Measurements from ENCODE around the gene PHEX.

PHEX gene

DNA sequence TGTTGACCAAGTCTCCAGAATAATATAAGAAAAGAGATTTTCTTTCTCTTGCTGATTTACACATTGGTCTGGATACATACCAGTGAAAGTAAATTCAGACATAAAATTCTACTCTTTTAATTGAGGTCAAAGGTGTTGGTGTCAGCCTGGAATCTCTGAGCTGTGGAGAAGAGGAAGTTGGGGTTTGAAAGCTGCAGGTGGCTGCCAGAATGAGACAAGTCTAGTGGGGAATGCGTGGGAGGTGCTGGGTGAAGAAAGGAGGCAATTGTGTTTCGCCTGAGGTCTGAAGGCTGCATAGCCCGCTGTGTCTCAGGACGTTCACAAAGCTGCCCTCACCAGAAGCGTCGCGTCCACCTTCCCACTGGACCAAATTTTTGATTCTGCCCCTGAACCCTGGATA lies 31.2 kb downstream of the PHEX start:
- no peak overlapping the region for H3K4me2 ChIP-seq (ENCODE audit: low read length)
- no peak overlapping the region for H3K9ac ChIP-seq (ENCODE audit: low read length)
- no peak for TF ChIP-seq EZH2 (IDR thresholded peaks at IDR 0.05; ENCODE audit: borderline replicate concordance, low read length)
- H3K27me3 ChIP-seq (ENCODE audit: insufficient read depth, low read length), result no peaks in the 10 kb centered on the region
- H3K27ac ChIP-seq (ENCODE audit: low read depth, low read length, poor library complexity, severe bottlenecking), result no peak overlapping the region
- no peaks in the 10 kb centered on the region for H4K20me1 ChIP-seq (ENCODE audit: insufficient read depth, low read length)
- H3K9me3 ChIP-seq (ENCODE audit: low read length), result no peaks in the 10 kb centered on the region
- no peaks in the 10 kb centered on the region for H3K4me1 ChIP-seq (ENCODE audit: insufficient read depth, low read length, severe bottlenecking)
- H2AFZ ChIP-seq (ENCODE audit: low read length), result no peak overlapping the region
- H3K36me3 ChIP-seq (ENCODE audit: insufficient read depth, low read length), result no peaks in the 10 kb centered on the region
- no peaks in the 10 kb centered on the region for H3F3A ChIP-seq (ENCODE audit: insufficient read depth, low read length)
- H3K9me2 ChIP-seq (ENCODE audit: low read depth, low read length), result no peaks in the 10 kb centered on the region
- no peak overlapping the region for H3K4me3 ChIP-seq (ENCODE audit: low read depth, low read length, poor library complexity, severe bottlenecking)
- H3K79me2 ChIP-seq (ENCODE audit: insufficient read depth, low read length), result no peaks in the 10 kb centered on the region

- H3K4me3 ChIP-seq (ENCODE audit: low read depth, low read length, poor library complexity, severe bottlenecking), result no peak overlapping the region
These were observed 37.5 kb downstream of the PHEX start for GRCh38 chrX:22069586-22069985.

GRCh38 chrX:22073928-22074327 lies 41.8 kb downstream of the PHEX start:
- Histone ChIP-seq H3K27ac (ENCODE audit: low read depth, low read length, poor library complexity, severe bottlenecking) (no peak overlapping the region), H3K9me2 (ENCODE audit: low read depth, low read length) (no peaks in the 10 kb centered on the region)

More at GRCh38 chrX:22069586-22069985, 37.5 kb downstream of the PHEX start:
- H3K9ac ChIP-seq (ENCODE audit: low read length), result no peak overlapping the region
- no peaks in the 10 kb centered on the region for H3F3A ChIP-seq (ENCODE audit: insufficient read depth, low read length)
- H2AFZ ChIP-seq (ENCODE audit: low read length), result no peak overlapping the region
- H3K36me3 ChIP-seq (ENCODE audit: insufficient read depth, low read length), result no peaks in the 10 kb centered on the region
- H3K9me2 ChIP-seq (ENCODE audit: low read depth, low read length), result no peaks in the 10 kb centered on the region
- H4K20me1 ChIP-seq (ENCODE audit: insufficient read depth, low read length), result no peaks in the 10 kb centered on the region
- no peaks in the 10 kb centered on the region for H3K4me1 ChIP-seq (ENCODE audit: insufficient read depth, low read length, severe bottlenecking)
- H3K27me3 ChIP-seq (ENCODE audit: insufficient read depth, low read length), result no peaks in the 10 kb centered on the region
- H3K9me3 ChIP-seq (ENCODE audit: low read length), result no peaks in the 10 kb centered on the region
- H3K79me2 ChIP-seq (ENCODE audit: insufficient read depth, low read length), result no peaks in the 10 kb centered on the region
- H3K27ac ChIP-seq (ENCODE audit: low read depth, low read length, poor library complexity, severe bottlenecking), result no peak overlapping the region
- TF ChIP-seq EZH2 (IDR thresholded peaks at IDR 0.05; ENCODE audit: borderline replicate concordance, low read length) (no peak), CTCF (IDR thresholded peaks at IDR 0.05; ENCODE audit: low read length) (no peak)
- no peak overlapping the region for H3K4me2 ChIP-seq (ENCODE audit: low read length)

More at GRCh38 chrX:22073928-22074327, 41.8 kb downstream of the PHEX start:
- H3K79me2 ChIP-seq (ENCODE audit: insufficient read depth, low read length), result no peaks in the 10 kb centered on the region
- no peaks in the 10 kb centered on the region for H3F3A ChIP-seq (ENCODE audit: insufficient read depth, low read length)
- no peaks in the 10 kb centered on the region for H3K27me3 ChIP-seq (ENCODE audit: insufficient read depth, low read length)
- H2AFZ ChIP-seq (ENCODE audit: low read length), result no peak overlapping the region
- no peaks in the 10 kb centered on the region for H3K9me3 ChIP-seq (ENCODE audit: low read length)
- no peaks in the 10 kb centered on the region for H3K4me1 ChIP-seq (ENCODE audit: insufficient read depth, low read length, severe bottlenecking)
- no peak overlapping the region for H3K4me3 ChIP-seq (ENCODE audit: low read depth, low read length, poor library complexity, severe bottlenecking)
- H3K9ac ChIP-seq (ENCODE audit: low read length), result no peak overlapping the region
- H4K20me1 ChIP-seq (ENCODE audit: insufficient read depth, low read length), result no peaks in the 10 kb centered on the region
- no peaks in the 10 kb centered on the region for H3K36me3 ChIP-seq (ENCODE audit: insufficient read depth, low read length)
- TF ChIP-seq CTCF (IDR thresholded peaks at IDR 0.05; ENCODE audit: low read length) (no peak), EZH2 (IDR thresholded peaks at IDR 0.05; ENCODE audit: borderline replicate concordance, low read length) (no peak)
- H3K4me2 ChIP-seq (ENCODE audit: low read length), result no peak overlapping the region
